ENCODE results near the gene IL15RA. TPM values are rescaled to one million over a fixed set of nuclear protein-coding genes. Genes with fewer than 3 reads are reported as not detected.
"Not testable (repeated sequence)": the region's sequence is repeated elsewhere in the genome, so short reads cannot be mapped to it uniquely, and the experiment has no call there.

IL15RA gene
- total RNA-seq, 1 experiment from 2014 or later: 2.0 TPM

- Histone ChIP-seq H3K4me3 (ENCODE audit: insufficient read depth, low read depth, low read length) (no peak overlapping the region), H3K36me3 (replicated peaks; ENCODE audit: control insufficient read depth, insufficient read depth, low read length) (peaks cover 63% of the 10 kb centered on the region), H3K27me3 (ENCODE audit: control insufficient read depth, insufficient read depth, low read length) (no peaks in the 10 kb centered on the region)
- no peak for DNase-seq
Observed at GRCh38 chr10:5921746-5922145, 55.6 kb downstream of the IL15RA start.

GRCh38 chr10:5919568-5919967 lies 57.8 kb downstream of the IL15RA start:
- no peaks in the 10 kb centered on the region for H3K27me3 ChIP-seq (ENCODE audit: control insufficient read depth, insufficient read depth, low read length)
- no peak overlapping the region for H3K4me3 ChIP-seq (ENCODE audit: insufficient read depth, low read depth, low read length)
- peaks cover 64% of the 10 kb centered on the region for H3K36me3 ChIP-seq (replicated peaks; ENCODE audit: control insufficient read depth, insufficient read depth, low read length)
- no peak for DNase-seq

GRCh38 chr10:5918763-5919162 lies 58.6 kb downstream of the IL15RA start:
- H3K4me3 ChIP-seq (ENCODE audit: insufficient read depth, low read depth, low read length): no peak overlapping the region
- no peak for DNase-seq
- H3K36me3 ChIP-seq (replicated peaks; ENCODE audit: control insufficient read depth, insufficient read depth, low read length): peaks cover 68% of the 10 kb centered on the region
- no peaks in the 10 kb centered on the region for H3K27me3 ChIP-seq (ENCODE audit: control insufficient read depth, insufficient read depth, low read length)

- Histone ChIP-seq H3K36me3 (replicated peaks; ENCODE audit: control insufficient read depth, insufficient read depth, low read length) (peaks cover 64% of the 10 kb centered on the region), H3K4me3 (ENCODE audit: insufficient read depth, low read depth, low read length) (no peak overlapping the region), H3K27me3 (ENCODE audit: control insufficient read depth, insufficient read depth, low read length) (no peaks in the 10 kb centered on the region)
- no peak for DNase-seq
Observed at GRCh38 chr10:5917305-5917704, 60.0 kb downstream of the IL15RA start.

- no peaks in the 10 kb centered on the region for H3K27me3 ChIP-seq (ENCODE audit: control insufficient read depth, insufficient read depth, low read length)
- DNase-seq: no peak
- no peak overlapping the region for H3K4me3 ChIP-seq (ENCODE audit: insufficient read depth, low read depth, low read length)
- H3K36me3 ChIP-seq (replicated peaks; ENCODE audit: control insufficient read depth, insufficient read depth, low read length): peaks cover 57% of the 10 kb centered on the region
Observed at GRCh38 chr10:5915451-5915850, 61.9 kb downstream of the IL15RA start.

GRCh38 chr10:5913736-5914135 lies 63.6 kb downstream of the IL15RA start:
- DNase-seq: no peak
- Histone ChIP-seq H3K4me3 (ENCODE audit: insufficient read depth, low read depth, low read length) (no peak overlapping the region), H3K36me3 (replicated peaks; ENCODE audit: control insufficient read depth, insufficient read depth, low read length) (peaks cover 58% of the 10 kb centered on the region), H3K27me3 (ENCODE audit: control insufficient read depth, insufficient read depth, low read length) (no peaks in the 10 kb centered on the region)

GRCh38 chr10:5911670-5912069 lies 65.7 kb downstream of the IL15RA start:
- no peaks in the 10 kb centered on the region for H3K27me3 ChIP-seq (ENCODE audit: control insufficient read depth, insufficient read depth, low read length)
- H3K4me3 ChIP-seq (ENCODE audit: insufficient read depth, low read depth, low read length): no peak overlapping the region
- no peak for DNase-seq
- peaks cover 45% of the 10 kb centered on the region for H3K36me3 ChIP-seq (replicated peaks; ENCODE audit: control insufficient read depth, insufficient read depth, low read length)

GRCh38 chr10:5910323-5911100 lies 66.8 kb downstream of the IL15RA start:
- H3K4me3 ChIP-seq (ENCODE audit: insufficient read depth, low read depth, low read length): no peak overlapping the region
- peaks cover 43% of the 10 kb centered on the region for H3K36me3 ChIP-seq (replicated peaks; ENCODE audit: control insufficient read depth, insufficient read depth, low read length)
- no peaks in the 10 kb centered on the region for H3K27me3 ChIP-seq (ENCODE audit: control insufficient read depth, insufficient read depth, low read length)
- no peak for DNase-seq

GRCh38 chr10:5908676-5909075 lies 68.7 kb downstream of the IL15RA start:
- H3K4me3 ChIP-seq (ENCODE audit: insufficient read depth, low read depth, low read length); H3K27me3 ChIP-seq (ENCODE audit: control insufficient read depth, insufficient read depth, low read length); DNase-seq: not testable (repeated sequence)
- peaks cover 25% of the 10 kb centered on the region for H3K36me3 ChIP-seq (replicated peaks; ENCODE audit: control insufficient read depth, insufficient read depth, low read length)

GRCh38 chr10:5906651-5907050 lies 70.7 kb downstream of the IL15RA start:
- peaks cover 21% of the 10 kb centered on the region for H3K36me3 ChIP-seq (replicated peaks; ENCODE audit: control insufficient read depth, insufficient read depth, low read length)
- DNase-seq: no peak
- no peak overlapping the region for H3K4me3 ChIP-seq (ENCODE audit: insufficient read depth, low read depth, low read length)

GRCh38 chr10:5905854-5906507 lies 71.4 kb downstream of the IL15RA start:
- H3K36me3 ChIP-seq (replicated peaks; ENCODE audit: control insufficient read depth, insufficient read depth, low read length): peaks cover 18% of the 10 kb centered on the region
- no peak overlapping the region for H3K4me3 ChIP-seq (ENCODE audit: insufficient read depth, low read depth, low read length)
- no peak for DNase-seq
- no peaks in the 10 kb centered on the region for H3K27me3 ChIP-seq (ENCODE audit: control insufficient read depth, insufficient read depth, low read length)

More at GRCh38 chr10:5906651-5907050, 70.7 kb downstream of the IL15RA start:
- no peaks in the 10 kb centered on the region for H3K27me3 ChIP-seq (ENCODE audit: control insufficient read depth, insufficient read depth, low read length)

GRCh38 chr10:5904227-5904626 lies 73.1 kb downstream of the IL15RA start:
- no peak for DNase-seq
- Histone ChIP-seq H3K27me3 (ENCODE audit: control insufficient read depth, insufficient read depth, low read length) (no peaks in the 10 kb centered on the region), H3K36me3 (replicated peaks; ENCODE audit: control insufficient read depth, insufficient read depth, low read length) (peaks cover 10% of the 10 kb centered on the region), H3K4me3 (ENCODE audit: insufficient read depth, low read depth, low read length) (no peak overlapping the region)

- DNase-seq: no peak
- Histone ChIP-seq H3K4me3 (ENCODE audit: insufficient read depth, low read depth, low read length) (no peak overlapping the region), H3K27me3 (ENCODE audit: control insufficient read depth, insufficient read depth, low read length) (no peaks in the 10 kb centered on the region), H3K36me3 (replicated peaks; ENCODE audit: control insufficient read depth, insufficient read depth, low read length) (peaks cover 6% of the 10 kb centered on the region)
Observed at GRCh38 chr10:5903563-5903962, 73.8 kb downstream of the IL15RA start.

- Histone ChIP-seq H3K4me3 (ENCODE audit: insufficient read depth, low read depth, low read length) (no peak overlapping the region), H3K27me3 (ENCODE audit: control insufficient read depth, insufficient read depth, low read length) (no peaks in the 10 kb centered on the region), H3K36me3 (replicated peaks; ENCODE audit: control insufficient read depth, insufficient read depth, low read length) (peaks cover 6% of the 10 kb centered on the region)
- no peak for DNase-seq
Observed at GRCh38 chr10:5902511-5903274, 74.7 kb downstream of the IL15RA start.

Measured in H7 (cell line).